Sigmoid colon (tissue), 4 donors: ENCODE results near the gene CD34.
A peak's percentile ranks its signal among the peaks of the same experiment; 100 is the strongest.

Experiments used
- EP300 ChIP-seq, 4 donors: sonication (generic); formaldehyde crosslinking; IDR thresholded peaks; one replicate each; pipeline ENCODE4 v1.6.1; 2017; ENCODE audit warnings: antibody characterized with exemption in 4 of 4
- POLR2A ChIP-seq, 2 donors: fragments of 450-650 bp; IDR thresholded peaks; one replicate each; pipeline ENCODE4 v1.6.1; 2016; ENCODE audit warnings: antibody characterized with exemption in 2 of 2, mild to moderate bottlenecking in 2 of 2, moderate library complexity in 2 of 2
- TF ChIP-seq, protein P1 (sequence below), 4 experiments: fragments of 450-650 bp in 3 of 4; fragments of 200-600 bp in 1 of 4; IDR thresholded peaks; one replicate each; pipeline ENCODE4 v1.5.1; 2016 to 2019; ENCODE audit warnings: antibody characterized with exemption in 4 of 4, mild to moderate bottlenecking in 3 of 4, moderate library complexity in 2 of 4

DNA sequence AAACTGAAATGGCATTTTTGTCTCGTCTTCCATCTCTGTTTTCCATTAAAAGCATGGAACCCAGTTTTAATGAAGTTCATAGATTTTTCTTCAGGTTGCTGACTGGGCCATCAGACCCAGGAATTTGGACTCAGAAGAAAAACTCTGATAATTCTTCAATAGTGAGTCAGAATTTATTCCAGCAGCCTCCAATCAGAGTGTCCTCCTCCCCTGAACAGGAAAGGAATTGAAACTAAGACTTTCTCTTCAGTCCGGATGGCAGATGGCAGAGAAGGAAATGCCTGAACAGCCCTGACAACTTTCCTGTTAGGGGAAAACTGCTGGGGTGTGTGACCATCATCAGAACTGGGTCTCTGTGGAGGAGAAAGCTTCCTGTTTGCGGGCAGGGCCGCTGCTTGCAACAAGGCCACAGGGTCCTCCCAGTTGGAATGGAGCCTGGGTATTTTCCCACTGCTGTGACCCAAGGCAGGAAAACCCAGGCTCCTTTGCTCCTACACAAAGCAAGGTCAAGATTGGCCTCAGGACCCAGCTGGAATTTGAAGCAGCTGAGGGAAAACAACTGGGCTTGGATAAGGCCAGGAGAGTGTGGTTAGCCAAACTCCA, 20.7 kb downstream of the CD34 start:
- TF ChIP-seq POLR2A (IDR thresholded peaks at IDR 0.05) (no peak), EP300 (IDR thresholded peaks at IDR 0.05) (peak in 1 of 4 donors; percentile 14)
- TF ChIP-seq, protein P1, sequence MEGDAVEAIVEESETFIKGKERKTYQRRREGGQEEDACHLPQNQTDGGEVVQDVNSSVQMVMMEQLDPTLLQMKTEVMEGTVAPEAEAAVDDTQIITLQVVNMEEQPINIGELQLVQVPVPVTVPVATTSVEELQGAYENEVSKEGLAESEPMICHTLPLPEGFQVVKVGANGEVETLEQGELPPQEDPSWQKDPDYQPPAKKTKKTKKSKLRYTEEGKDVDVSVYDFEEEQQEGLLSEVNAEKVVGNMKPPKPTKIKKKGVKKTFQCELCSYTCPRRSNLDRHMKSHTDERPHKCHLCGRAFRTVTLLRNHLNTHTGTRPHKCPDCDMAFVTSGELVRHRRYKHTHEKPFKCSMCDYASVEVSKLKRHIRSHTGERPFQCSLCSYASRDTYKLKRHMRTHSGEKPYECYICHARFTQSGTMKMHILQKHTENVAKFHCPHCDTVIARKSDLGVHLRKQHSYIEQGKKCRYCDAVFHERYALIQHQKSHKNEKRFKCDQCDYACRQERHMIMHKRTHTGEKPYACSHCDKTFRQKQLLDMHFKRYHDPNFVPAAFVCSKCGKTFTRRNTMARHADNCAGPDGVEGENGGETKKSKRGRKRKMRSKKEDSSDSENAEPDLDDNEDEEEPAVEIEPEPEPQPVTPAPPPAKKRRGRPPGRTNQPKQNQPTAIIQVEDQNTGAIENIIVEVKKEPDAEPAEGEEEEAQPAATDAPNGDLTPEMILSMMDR (IDR thresholded peaks at IDR 0.05), result no peak
